NCI-H146 (cell line): Measurements from ENCODE around the gene L3MBTL3.
A peak's percentile ranks its signal among the peaks of the same experiment; 100 is the strongest.

Experiments used
- DNase-seq: peaks from one replicate; lab custom pipeline; 2025; lab: John Stamatoyannopoulos, UW

The L3MBTL3 gene

DNA sequence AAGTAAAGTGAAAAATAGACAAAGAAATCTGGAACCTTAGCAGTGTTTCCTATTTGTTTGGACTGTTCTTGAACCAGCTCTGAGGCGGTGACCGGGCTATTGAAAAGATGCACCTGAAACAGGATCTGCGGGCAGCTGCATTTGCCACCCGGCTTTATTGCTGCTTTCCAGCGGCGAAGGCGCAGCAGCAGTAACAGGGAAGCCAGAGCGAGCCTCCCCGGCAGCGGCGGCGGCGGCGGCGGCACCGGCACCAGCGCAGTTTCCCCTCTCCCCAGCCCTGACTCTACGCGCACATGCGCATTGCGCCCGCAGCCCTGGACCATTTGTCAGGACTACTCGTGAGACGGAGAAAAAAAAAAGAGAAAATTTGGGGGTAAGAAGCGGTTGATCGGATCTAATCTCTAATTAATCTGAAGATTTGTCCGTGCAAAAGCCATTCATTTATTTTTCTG lies at the start of gene L3MBTL3:
Gene L3MBTL3 (plus strand): TSS at position 290 of the 452 bp plus-strand sequence. CDS start 24,119 bp downstream, outside the sequence.
- DNase-seq: peak; percentile 92

DNA sequence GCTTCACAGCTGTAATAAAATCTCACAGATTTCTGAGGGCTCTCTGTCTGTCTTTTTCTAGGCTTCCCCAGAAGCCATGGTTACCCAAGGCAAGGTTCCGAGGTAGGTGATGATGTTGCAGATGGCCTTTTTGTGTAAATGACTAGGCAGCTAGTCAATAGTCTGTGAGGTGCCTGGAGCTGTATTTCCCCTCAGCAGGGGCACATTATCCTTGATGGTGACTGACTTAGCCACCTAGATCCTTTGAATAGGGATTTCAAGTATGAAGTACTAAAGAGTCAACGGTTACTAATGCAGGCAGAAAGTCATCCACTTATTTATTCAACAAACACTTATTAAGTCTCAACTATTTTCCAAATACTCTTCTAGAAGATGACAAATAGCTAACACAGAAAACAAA lies 49.3 kb upstream of the L3MBTL3 start:
- peak; percentile 46 for DNase-seq

DNA sequence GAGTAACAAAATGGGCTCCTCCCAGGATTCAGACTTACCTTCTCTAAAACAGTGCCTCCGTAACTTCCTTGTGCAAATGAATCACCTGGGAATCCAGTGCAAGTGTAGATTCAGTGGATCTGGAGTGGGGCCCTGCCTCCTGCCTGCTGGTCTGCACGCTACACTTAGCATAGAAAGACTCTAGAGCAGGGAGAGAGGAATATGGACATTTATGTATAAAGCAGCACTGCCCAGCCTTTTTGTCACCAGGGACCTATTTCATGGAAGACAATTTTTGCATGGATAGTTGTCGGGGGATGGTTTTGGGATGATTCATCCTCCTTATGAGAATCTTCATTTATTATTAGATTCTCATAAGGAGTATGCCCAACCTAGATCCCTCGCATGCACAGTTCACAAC lies 42.3 kb upstream of the L3MBTL3 start:
- DNase-seq: no peak

DNA sequence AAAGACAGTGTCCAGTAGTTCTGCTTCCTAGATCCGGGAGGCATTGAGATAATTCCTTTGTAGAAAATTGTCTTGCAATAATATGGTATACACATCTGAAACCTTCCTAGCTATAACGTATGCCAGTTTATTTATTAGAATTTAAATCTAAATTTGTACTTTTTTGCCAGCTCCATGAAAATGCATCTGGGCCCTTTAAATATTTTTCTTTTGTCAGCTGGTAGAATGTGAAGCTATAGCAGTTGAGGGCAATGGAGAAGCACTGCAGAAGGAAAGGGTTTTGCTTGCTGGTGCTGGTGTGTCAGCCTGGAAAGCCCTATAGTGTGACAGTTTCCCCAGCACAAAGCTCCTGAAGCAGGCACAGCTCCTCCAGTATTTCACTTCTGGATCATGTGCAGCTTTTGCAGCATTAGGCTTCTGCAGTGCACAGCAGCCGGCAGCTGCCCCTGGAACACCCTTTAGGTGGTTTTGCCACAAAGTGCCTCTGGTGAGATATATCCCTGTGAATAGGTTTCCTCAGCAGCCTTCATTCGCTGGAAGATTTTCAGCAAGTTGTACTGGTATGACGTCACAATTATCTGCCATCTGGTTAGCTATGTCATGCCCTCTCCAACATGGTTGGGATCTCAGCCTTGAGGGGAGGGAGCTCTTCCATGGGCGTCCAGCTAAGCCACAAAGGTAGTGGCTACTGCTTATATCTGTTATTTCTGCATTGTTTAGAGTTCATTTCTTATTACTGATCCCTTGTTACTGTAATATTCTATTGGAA lies 40.0 kb upstream of the L3MBTL3 start:
- DNase-seq: no peak

DNA sequence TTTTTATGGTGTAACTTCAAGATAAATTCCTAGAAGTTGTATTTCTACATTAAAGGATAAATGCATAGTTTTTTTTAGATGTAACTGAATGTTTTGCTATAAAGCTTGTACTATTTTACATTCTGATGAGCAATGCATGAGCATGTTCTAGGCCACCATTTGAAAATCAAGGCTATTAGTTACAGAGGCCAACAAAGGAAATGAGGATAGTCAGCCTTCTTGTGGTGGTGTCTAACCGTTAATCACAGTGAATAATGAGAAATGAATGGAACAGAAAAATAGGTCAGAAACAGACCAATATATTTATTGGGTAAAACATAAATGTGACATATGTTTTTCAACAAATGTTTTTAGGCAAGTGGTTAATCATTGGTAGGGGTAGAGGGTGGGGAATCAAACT lies 37.6 kb upstream of the L3MBTL3 start:
- DNase-seq: no peak

DNA sequence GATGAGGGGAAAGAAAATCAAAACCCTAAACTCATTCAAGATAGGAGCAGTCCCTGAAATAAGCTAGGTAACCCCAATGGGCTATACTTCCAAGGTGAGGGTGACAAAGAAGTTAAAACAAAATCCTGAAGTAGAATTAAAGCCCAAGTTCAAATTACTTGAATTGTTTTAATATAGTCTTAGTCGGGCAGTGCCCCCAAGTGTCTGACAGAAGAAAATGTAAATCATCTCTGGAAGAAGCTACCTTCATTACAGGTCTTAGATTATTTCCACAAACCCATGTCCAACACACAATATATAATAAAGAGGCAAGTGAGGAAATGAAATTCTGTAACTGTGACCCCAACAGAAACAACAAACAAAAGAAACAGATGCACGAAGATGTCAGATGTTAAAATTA lies 36.8 kb upstream of the L3MBTL3 start:
- no peak for DNase-seq

DNA sequence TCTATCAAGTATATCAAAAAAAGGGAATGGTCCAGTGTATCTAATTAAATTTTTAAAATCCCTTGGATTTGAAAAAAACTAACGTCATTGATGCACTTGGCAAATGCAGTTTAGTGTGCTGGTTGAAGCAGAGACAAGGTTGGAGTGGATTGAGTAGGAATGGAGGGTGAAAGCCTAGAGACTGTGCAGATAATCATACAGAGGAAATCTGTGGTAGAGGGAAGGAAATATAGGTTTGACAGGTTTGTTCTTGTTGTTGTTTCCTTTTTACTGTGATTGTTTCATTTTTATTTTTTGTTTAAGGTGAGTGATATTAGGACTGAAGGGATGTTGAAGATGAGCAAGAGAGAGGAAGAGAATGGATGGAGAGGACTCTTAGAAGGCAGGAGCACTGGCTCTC lies 29.0 kb upstream of the L3MBTL3 start:
- DNase-seq: no peak

DNA sequence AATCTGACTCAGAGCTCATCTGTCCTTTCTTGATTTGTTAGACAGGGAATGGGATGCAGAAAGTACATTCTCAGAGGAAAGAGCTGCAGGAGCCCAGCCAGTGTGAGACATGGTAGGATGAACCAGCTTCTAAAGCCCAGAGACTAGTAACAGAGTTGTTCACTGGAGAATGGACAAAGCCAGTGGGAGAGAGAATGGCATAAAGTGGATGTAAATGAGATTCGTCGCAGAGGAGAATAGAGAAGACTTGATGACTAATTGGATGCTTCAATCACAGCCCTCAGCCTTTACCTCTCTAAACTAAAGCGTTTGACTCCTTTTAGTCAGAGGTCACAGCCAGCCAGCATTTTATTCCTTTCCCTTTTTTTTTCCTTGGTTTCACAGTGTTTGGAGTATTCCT lies 25.5 kb upstream of the L3MBTL3 start:
- no peak for DNase-seq

DNA sequence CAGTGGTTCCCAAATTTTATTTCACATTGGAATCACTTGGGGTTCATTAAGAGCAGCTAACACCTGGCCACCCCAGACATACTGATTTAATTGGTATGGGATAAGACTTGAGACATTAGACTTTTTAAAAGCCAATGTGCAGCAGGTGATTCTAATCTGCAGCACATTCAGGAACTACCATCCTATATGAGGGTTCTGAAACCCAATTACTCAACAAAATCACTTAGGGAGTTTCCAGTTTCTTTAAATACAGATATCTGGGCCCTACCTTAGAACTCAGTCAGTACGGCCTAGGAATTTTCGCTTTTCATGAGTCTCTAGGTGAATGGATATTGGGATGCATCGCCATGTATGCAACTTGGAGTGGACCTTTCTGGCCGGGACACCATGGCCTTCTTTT lies 24.0 kb upstream of the L3MBTL3 start:
- DNase-seq: no peak

DNA sequence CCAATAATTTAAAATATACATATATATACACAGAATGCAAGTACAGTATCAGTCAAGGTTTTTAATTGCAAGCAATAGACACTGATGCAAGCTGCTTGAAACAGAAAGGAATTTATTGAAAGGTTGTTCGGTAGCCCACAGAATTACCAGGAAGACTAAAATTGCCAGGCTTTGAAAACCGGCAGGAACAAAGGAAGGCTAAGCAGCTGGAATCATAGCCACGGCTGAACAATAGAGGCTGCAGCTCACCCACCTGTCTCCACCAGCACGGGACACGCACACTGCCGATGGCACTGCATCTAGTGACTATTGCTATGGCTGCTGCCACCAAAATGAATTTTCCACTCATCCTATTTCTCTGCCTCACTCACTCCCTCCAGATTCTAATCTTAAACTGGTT lies 22.0 kb upstream of the L3MBTL3 start:
- peak; percentile 85 for DNase-seq

DNA sequence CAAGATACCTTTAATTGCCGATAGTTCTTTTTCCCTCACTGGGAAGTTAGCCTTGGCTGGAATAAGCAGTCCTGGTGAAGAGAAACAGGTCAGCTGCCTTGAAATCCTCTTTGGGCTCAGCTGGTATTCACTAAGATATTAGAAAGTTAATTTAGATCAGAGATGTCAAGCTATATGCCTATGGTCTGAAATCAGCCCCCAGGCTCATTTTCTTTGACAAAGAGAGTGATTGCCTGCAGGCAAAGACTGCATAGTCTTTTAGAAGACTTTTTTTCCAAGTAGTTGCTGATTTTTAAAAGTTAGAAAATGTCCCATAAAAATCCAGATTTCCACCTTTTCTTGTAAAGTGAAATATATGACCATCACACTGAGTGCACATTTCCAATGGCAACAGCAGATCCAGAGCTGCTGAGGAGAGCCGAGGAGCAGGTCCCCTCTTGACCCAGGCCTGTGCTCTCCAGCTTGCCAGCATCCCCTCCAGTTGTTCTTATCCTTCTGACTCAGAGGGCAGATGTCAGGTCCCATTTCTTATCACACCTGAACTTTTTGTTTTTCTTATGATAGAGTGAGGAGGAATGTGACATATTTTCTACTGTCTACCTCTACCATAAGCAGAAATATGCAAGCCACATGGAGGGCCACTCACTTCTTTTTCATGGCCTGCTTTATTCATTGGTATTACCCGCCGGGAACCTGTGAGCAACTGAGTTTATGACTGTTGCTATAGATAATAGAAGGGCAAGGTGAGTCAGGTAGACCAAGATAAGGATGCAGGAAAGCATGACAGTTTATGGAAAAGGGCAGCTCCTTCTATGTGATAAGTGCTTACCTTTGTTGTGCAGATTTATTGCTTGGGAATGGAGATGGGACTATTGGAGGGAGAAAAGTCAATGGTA lies 17.6 kb upstream of the L3MBTL3 start:
- DNase-seq: no peak

DNA sequence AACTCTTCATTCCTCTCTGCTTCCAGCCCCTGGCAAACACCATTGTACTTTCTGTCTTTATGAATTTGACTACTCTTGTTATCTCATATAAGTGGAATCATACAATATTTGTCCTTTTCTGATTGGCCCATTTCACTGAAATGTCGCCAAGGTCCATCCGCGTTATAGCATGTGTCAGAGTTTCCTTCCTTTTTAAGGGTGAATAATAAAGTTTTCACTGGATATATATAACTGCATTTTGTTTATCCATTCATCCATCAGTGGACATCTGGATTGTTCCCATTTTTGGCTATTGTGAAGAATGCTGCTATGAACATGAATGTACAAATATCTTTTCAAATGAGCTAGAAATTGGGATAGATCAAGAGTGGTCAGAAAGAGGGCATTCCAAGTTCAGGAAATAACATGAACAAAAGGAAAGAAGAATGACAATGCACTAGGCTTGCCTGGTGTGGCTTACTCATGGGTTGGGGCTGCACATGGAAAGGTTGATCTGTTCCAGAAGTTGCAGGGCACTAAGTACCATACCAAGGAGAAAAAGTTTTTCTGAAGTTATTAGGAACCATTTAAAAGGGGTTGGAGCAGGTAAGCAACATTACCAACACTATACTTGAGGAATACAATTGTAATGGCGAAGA lies 10.0 kb upstream of the L3MBTL3 start:
- DNase-seq: no peak

DNA sequence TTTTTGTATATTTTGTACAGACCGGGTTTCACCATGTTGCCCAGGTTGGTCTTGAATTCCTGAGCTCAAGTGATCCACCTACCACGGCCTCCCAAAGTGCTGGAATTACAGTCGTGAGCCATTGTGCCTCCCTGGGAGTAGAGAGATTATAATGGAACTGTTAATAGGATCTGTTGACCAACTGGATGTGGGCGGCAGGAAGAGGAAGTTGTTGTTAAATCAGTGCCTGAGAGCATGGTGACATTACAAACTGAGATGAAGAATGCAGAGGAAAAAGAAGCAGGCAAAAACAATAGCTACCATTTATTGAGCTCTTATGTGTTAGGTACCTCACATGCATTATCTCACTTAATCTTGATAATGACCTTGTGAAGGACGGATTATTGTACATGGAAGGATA lies 9.2 kb upstream of the L3MBTL3 start:
- DNase-seq: no peak

DNA sequence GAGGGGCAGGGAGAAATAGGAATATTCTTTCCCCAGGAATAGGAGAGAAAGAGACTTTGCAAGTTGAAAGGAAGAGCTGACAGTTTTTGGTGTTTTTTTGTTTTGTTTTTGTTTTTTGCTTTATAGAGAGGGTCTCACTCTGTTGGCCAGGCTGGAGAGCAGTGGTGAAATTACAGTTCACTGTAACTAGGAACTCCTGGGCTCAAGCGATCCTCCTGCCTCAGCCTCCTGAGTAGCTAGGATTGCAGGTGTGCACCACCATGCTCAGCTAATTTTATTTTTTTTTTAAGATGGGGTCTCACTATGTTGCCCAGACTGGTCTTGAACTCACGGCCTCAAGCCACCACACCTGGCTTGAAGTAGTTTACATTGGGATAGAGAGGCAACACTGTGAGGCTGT lies 8.0 kb upstream of the L3MBTL3 start:
- DNase-seq: no peak

DNA sequence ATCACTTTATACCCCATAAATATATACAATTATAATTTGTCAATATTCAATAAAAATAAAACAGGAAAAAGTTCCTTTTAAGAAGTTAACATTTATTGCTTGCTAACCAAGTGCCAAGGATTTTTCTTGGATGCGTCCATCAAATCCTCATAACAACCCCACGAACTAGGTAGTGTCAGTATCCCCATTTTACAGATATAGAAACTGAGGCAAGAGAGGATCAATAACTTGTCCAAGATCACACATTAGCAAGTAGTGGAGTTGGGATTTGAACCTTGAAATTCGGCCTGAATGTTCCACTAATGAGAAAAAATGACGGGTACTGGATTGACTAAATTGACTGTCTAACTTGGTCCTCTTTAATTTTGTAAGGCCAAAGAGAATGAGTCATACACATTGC lies 5.7 kb upstream of the L3MBTL3 start:
- DNase-seq: no peak

DNA sequence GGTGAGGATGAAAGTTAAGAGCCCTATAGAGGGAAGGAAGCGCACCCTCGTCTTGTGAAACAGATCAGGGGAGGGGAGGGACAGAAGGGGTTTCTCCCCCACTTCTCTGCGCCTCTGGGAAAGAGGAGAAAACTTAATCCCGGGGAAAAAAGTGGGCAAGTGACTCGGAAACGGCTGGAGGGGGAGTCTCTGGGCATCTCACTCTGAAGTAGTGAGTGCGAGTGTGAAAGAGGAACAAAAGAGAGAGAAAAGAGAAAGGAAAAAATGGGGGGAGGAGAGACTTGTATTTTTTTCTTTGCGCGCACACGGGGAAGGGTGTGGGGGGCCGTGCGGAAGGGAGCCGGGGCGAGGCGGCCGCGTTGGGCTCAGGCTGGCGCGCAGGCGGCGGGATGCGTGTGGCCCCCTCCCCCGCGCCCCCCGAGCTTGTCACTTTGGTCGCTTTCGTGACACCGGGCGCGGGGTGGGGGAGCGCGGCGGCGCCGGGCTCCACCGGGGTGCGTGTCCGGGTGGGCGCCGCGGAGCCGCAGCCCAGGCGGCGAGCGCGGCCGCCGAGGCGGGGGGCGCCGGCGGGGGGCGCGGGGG lies 454 bp downstream of the L3MBTL3 start:
- peak; percentile 63 for DNase-seq

DNA sequence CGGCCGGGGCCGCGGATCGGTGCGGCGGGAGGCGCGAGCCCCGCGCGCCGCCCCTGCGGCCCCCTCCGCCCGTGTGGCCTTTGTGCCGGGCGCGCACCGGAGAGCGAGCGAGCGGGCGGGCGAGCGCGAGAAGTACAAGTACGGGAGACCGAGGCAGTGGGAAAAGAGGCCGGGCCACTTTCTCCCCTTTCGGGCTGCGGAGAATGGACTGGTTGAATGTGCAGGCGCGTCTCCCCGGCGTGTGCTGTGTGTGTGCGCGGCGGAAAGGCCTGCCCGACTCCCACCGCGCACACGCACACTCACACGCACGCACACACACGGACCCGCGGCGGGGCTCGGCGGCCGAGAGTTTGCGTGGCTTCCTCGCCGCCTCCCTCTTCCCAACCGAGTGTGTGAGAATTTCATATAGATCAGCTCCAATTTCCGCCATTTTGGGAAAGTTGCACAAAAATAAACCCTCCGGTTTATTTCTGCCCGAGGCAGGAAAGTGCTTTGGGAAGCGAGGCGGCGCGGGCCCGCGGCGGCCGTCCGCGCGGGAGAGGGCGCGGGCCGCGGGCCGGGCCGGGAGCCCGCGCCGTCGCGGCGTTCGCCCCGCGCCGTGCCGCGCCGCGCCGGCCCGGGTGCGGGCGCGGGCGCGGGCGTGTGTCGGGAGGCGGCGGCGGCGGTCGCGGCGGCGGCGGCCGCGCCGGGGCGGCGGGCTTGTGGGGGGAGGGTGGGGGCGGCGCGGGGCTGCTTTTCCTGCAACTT lies 1.1 kb downstream of the L3MBTL3 start:
- DNase-seq: peak; percentile 56

DNA sequence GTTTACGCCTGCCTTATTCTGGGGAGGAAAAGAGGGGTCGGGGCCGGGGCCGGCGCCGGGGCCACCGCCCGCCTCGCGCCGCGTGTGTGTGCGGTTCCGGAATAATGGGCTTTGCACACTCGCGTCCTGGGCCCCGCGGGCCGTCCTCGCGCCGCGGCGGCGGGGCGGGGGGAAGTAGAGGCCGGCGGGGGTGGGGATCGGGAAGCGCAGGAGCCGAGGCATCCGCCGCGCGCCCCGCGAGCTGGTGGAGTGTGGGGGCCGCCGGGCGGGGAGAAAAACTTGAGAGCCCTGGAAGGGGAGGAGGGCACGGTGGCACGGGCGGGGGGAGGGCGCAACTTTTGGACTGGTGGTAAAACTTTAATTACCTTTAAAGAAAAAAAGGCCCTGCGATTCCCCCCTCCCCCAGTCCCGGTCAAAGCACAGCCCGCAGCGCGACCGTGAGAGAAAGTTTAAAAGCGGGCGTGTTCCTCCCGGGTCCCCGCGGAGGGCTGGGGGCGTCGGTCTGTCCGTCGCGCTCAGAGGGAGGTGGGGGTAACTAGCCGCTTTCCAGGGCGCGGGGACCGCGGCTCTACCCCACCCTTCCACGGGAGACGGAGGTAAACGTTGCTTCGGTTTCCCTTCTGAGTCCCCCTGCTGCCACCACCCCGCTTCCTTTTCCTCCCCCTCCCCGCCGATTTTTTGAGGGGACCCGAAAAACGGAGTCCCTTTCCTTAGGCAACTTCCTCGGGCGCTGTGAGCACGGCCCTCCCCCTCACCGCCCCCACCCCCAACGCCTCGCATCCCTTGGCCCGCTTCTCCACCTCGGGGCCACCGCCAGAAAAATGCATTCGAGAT lies 1.9 kb downstream of the L3MBTL3 start:
- DNase-seq: peak; percentile 42

DNA sequence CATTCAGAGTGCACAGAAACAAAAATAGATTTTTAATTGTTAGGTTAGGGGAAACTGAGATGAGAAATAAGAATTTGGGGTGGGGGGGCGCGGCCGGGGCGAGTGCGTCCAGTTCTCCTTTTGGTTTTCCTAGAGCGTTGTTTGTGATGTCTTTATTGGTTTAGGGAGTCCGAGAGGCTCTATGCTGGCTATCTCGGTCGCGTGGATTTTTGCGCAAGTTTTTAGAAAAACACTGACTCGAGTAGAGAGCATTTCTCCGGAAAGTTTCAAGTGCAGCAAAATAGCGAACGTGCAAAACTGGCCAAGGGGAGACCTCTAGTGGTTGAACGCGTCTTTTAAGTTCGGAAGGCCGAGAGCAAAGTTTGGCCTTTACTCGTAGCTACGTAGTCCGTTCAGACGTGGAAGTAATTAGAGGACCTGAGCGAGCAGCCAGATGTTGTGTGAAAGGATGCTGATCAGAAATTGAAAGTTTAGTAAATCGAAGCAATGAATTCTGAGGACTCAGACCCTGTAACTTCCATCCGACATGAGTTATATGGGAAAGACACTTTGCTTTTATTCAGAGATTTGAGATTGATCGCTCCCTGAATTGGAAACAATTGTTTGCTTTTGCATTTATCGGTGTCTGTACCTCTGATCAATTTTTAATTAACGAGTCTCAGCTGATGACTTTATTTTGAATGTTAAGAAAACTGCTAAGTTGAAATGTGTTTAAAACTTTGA lies 2.7 kb downstream of the L3MBTL3 start:
- peak; percentile 85 for DNase-seq

DNA sequence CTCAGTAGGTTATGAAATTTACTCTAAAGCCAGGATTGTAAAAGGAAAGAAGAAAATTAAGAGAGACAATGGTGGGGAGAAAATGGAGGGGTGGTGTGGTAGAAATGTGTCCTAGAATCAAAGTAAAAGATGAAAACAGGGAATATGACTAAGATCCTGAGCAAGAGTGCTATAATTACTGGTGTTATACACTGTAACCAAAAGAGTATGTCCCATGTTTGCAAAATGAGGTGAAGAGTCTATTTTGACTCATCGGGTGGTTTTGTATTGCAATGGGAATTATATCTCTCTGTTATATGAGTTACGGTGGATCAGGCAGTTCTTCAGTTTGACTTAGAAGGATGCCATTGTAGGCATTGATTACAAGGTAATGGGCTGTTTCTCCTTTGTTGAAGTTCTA lies 8.5 kb downstream of the L3MBTL3 start:
- DNase-seq: no peak
